ENCODE measurements around the gene ECE1.

ECE1 gene

GRCh38 chr1:21234779-21235178 is 55.5 kb downstream of the ECE1 start:
- Histone ChIP-seq H3K4me2 (ENCODE audit: low read length) (no peak overlapping the region), H2BK120ac (ENCODE audit: insufficient read depth, low read length, poor library complexity) (no peak overlapping the region), H3K14ac (ENCODE audit: low read length) (no peak overlapping the region), H3K9me3 (ENCODE audit: insufficient read depth, low read depth, low read length) (no peaks in the 10 kb centered on the region), H3K27ac (ENCODE audit: low read depth, low read length) (no peak overlapping the region), H2AK5ac (ENCODE audit: low read length) (no peak overlapping the region), H3K79me2 (ENCODE audit: control insufficient read depth, insufficient read depth, low read length, poor library complexity) (no peaks in the 10 kb centered on the region), H3K27me3 (ENCODE audit: insufficient read depth, low read length) (no peaks in the 10 kb centered on the region), H3K4me3 (ENCODE audit: low read depth, low read length) (no peak overlapping the region), H2BK5ac (ENCODE audit: low read depth, low read length, poor library complexity) (no peak overlapping the region), H2BK12ac (ENCODE audit: low read length) (no peak overlapping the region), H4K8ac (ENCODE audit: low read depth, low read length) (no peak overlapping the region), H3K36me3 (ENCODE audit: control insufficient read depth in 1 of 2, insufficient read depth in 2 of 2, low read length in 2 of 2) (peaks cover 6 to 16% of the 10 kb centered on the region in 2 experiments), H2AFZ (ENCODE audit: insufficient read depth, low read length, poor library complexity) (no peak overlapping the region), H4K91ac (ENCODE audit: low read depth, low read length) (no peak overlapping the region), H3K23ac (ENCODE audit: low read length) (no peak overlapping the region), H4K12ac (ENCODE audit: low read depth, low read length) (no peak overlapping the region), H3K9ac (ENCODE audit: low read length) (no peak overlapping the region), H3K4me1 (ENCODE audit: control insufficient read depth in 1 of 2, insufficient read depth in 2 of 2, low read length in 2 of 2) (peaks cover 3 to 9% of the 10 kb centered on the region in 2 experiments), H3K79me1 (ENCODE audit: low read length) (no peaks in the 10 kb centered on the region), H3K4ac (ENCODE audit: low read depth, low read length) (no peak overlapping the region), H3K18ac (ENCODE audit: low read length) (no peak overlapping the region)
- no CpG with 5 or more reads among the region's 4 CpGs for WGBS (ENCODE audit: extremely low coverage, insufficient coverage, insufficient read length)
- DNase-seq: no peak

- no peak overlapping the region for H2AFZ ChIP-seq (ENCODE audit: insufficient read depth, low read length, poor library complexity)
- H3K4me2 ChIP-seq (ENCODE audit: low read length): no peak overlapping the region
- H4K91ac ChIP-seq (ENCODE audit: low read depth, low read length): no peak overlapping the region
- no peaks in the 10 kb centered on the region for H3K9me3 ChIP-seq (ENCODE audit: insufficient read depth, low read depth, low read length)
- no peak overlapping the region for H2BK12ac ChIP-seq (ENCODE audit: low read length)
- H3K79me2 ChIP-seq (ENCODE audit: control insufficient read depth, insufficient read depth, low read length, poor library complexity): no peaks in the 10 kb centered on the region
- H3K9ac ChIP-seq (ENCODE audit: low read length): no peak overlapping the region
- no peak overlapping the region for H3K18ac ChIP-seq (ENCODE audit: low read length)
- H3K4ac ChIP-seq (ENCODE audit: low read depth, low read length): no peak overlapping the region
- no peak overlapping the region for H3K4me3 ChIP-seq (ENCODE audit: low read depth, low read length)
- H3K27me3 ChIP-seq (ENCODE audit: insufficient read depth, low read length): no peaks in the 10 kb centered on the region
- H3K79me1 ChIP-seq (ENCODE audit: low read length): no peaks in the 10 kb centered on the region
- H3K4me1 ChIP-seq (ENCODE audit: control insufficient read depth in 1 of 2, insufficient read depth in 2 of 2, low read length in 2 of 2): peaks cover 3 to 6% of the 10 kb centered on the region in 2 experiments
- H3K14ac ChIP-seq (ENCODE audit: low read length): no peak overlapping the region
- H4K12ac ChIP-seq (ENCODE audit: low read depth, low read length): no peak overlapping the region
- no peak overlapping the region for H4K8ac ChIP-seq (ENCODE audit: low read depth, low read length)
- H3K36me3 ChIP-seq (ENCODE audit: control insufficient read depth in 1 of 2, insufficient read depth in 2 of 2, low read length in 2 of 2): peaks cover 6 to 16% of the 10 kb centered on the region in 2 experiments
- DNase-seq: no peak
- no peak overlapping the region for H3K27ac ChIP-seq (ENCODE audit: low read depth, low read length)
- no CpG with 5 or more reads among the region's 8 CpGs for WGBS (ENCODE audit: extremely low coverage, insufficient coverage, insufficient read length)
- no peak overlapping the region for H3K23ac ChIP-seq (ENCODE audit: low read length)
- no peak overlapping the region for H2BK120ac ChIP-seq (ENCODE audit: insufficient read depth, low read length, poor library complexity)
- H2AK5ac ChIP-seq (ENCODE audit: low read length): no peak overlapping the region
- no peak overlapping the region for H2BK5ac ChIP-seq (ENCODE audit: low read depth, low read length, poor library complexity)
Observed at GRCh38 chr1:21233490-21233889, 56.8 kb downstream of the ECE1 start.

- no CpG with 5 or more reads among the region's 3 CpGs for WGBS (ENCODE audit: extremely low coverage, insufficient coverage, insufficient read length)
- H3K18ac ChIP-seq (ENCODE audit: low read length): no peak overlapping the region
- no peak overlapping the region for H4K12ac ChIP-seq (ENCODE audit: low read depth, low read length)
- H2AFZ ChIP-seq (ENCODE audit: insufficient read depth, low read length, poor library complexity): no peak overlapping the region
- no peak overlapping the region for H3K4ac ChIP-seq (ENCODE audit: low read depth, low read length)
- H3K79me1 ChIP-seq (ENCODE audit: low read length): no peaks in the 10 kb centered on the region
- no peak overlapping the region for H3K4me2 ChIP-seq (ENCODE audit: low read length)
- H3K9me3 ChIP-seq (ENCODE audit: insufficient read depth, low read depth, low read length): no peaks in the 10 kb centered on the region
- no peak overlapping the region for H3K9ac ChIP-seq (ENCODE audit: low read length)
- H4K91ac ChIP-seq (ENCODE audit: low read depth, low read length): no peak overlapping the region
- H2BK5ac ChIP-seq (ENCODE audit: low read depth, low read length, poor library complexity): no peak overlapping the region
- H3K4me3 ChIP-seq (ENCODE audit: low read depth, low read length): no peak overlapping the region
- peaks cover 6 to 18% of the 10 kb centered on the region in 2 experiments for H3K36me3 ChIP-seq (ENCODE audit: control insufficient read depth in 1 of 2, insufficient read depth in 2 of 2, low read length in 2 of 2)
- peak in 1 of 2 donors; percentile 76 for DNase-seq
- no peaks in the 10 kb centered on the region for H3K27me3 ChIP-seq (ENCODE audit: insufficient read depth, low read length)
- H3K14ac ChIP-seq (ENCODE audit: low read length): no peak overlapping the region
- H4K8ac ChIP-seq (ENCODE audit: low read depth, low read length): no peak overlapping the region
- no peak overlapping the region for H3K23ac ChIP-seq (ENCODE audit: low read length)
- H3K4me1 ChIP-seq (ENCODE audit: control insufficient read depth in 1 of 2, insufficient read depth in 2 of 2, low read length in 2 of 2): peaks cover 0 to 2% of the 10 kb centered on the region in 2 experiments
- H2BK12ac ChIP-seq (ENCODE audit: low read length): no peak overlapping the region
- H2AK5ac ChIP-seq (ENCODE audit: low read length): no peak overlapping the region
- H3K79me2 ChIP-seq (ENCODE audit: control insufficient read depth, insufficient read depth, low read length, poor library complexity): no peaks in the 10 kb centered on the region
- H3K27ac ChIP-seq (ENCODE audit: low read depth, low read length): no peak overlapping the region
- no peak overlapping the region for H2BK120ac ChIP-seq (ENCODE audit: insufficient read depth, low read length, poor library complexity)
Observed at GRCh38 chr1:21232044-21232443, 58.2 kb downstream of the ECE1 start.

- H3K27me3 ChIP-seq (ENCODE audit: insufficient read depth, low read length): no peaks in the 10 kb centered on the region
- no peak overlapping the region for H4K8ac ChIP-seq (ENCODE audit: low read depth, low read length)
Observed at GRCh38 chr1:21229246-21230000, 60.8 kb downstream of the ECE1 start.

More at GRCh38 chr1:21229246-21230000, 60.8 kb downstream of the ECE1 start:
- Histone ChIP-seq H3K23ac (ENCODE audit: low read length) (no peak overlapping the region), H3K4me3 (ENCODE audit: low read depth, low read length) (no peak overlapping the region), H3K9me3 (ENCODE audit: insufficient read depth, low read depth, low read length) (no peaks in the 10 kb centered on the region), H4K12ac (ENCODE audit: low read depth, low read length) (no peak overlapping the region), H3K36me3 (ENCODE audit: control insufficient read depth in 1 of 2, insufficient read depth in 2 of 2, low read length in 2 of 2) (peaks cover 4 to 10% of the 10 kb centered on the region in 2 experiments), H3K27ac (ENCODE audit: low read depth, low read length) (no peak overlapping the region), H3K79me2 (ENCODE audit: control insufficient read depth, insufficient read depth, low read length, poor library complexity) (no peaks in the 10 kb centered on the region), H2AK5ac (ENCODE audit: low read length) (no peak overlapping the region), H3K9ac (ENCODE audit: low read length) (no peak overlapping the region), H2BK12ac (ENCODE audit: low read length) (no peak overlapping the region), H2AFZ (ENCODE audit: insufficient read depth, low read length, poor library complexity) (no peak overlapping the region), H4K91ac (ENCODE audit: low read depth, low read length) (no peak overlapping the region), H3K79me1 (ENCODE audit: low read length) (no peaks in the 10 kb centered on the region), H2BK5ac (ENCODE audit: low read depth, low read length, poor library complexity) (no peak overlapping the region), H3K4me1 (ENCODE audit: control insufficient read depth in 1 of 2, insufficient read depth in 2 of 2, low read length in 2 of 2) (no peaks in the 10 kb centered on the region), H2BK120ac (ENCODE audit: insufficient read depth, low read length, poor library complexity) (no peak overlapping the region), H3K18ac (ENCODE audit: low read length) (no peak overlapping the region), H3K14ac (ENCODE audit: low read length) (no peak overlapping the region), H3K4ac (ENCODE audit: low read depth, low read length) (no peak overlapping the region), H3K4me2 (ENCODE audit: low read length) (no peak overlapping the region)
- WGBS (ENCODE audit: extremely low coverage, insufficient coverage, insufficient read length): no CpG with 5 or more reads among the region's 4 CpGs
- no peak for DNase-seq

Data from trophoblast cell (in vitro differentiated cells and primary cell).